ENCODE data around the gene RICTOR. TPM values are rescaled to one million over a fixed set of nuclear protein-coding genes. Genes with fewer than 3 reads are reported as not detected.

RICTOR gene
- total and polyA plus RNA-seq, 10 donors: 6.3 to 70.9 (median 58.5) TPM

DNA sequence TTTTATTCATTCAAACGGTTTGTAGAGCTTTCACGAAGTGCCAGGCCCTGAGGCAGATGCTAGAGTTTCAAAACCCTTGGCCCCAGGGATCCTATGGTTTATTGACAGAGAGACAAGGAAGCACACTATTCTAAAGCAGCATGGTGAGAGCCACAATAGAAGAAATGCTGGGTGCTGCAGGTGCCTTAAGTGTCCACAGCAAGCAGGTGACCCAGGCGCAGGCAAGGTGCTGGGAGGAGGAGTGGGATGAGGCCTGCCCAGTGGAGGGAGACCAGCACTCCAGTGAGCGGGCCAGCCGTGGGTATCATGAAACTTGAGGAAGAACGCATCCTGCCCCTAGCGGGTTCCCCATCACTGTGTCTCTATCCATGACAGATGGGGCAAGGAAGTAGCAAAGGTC lies 157.4 kb downstream of the RICTOR start:
- Histone ChIP-seq H3K27ac (no peak overlapping the region), H3K27me3 (replicated peaks in 1 of 7) (peaks cover 0 to 4% (median 0%) of the 10 kb centered on the region in 7 donors), H3K36me3 (peaks cover 0 to 49% (median 6%) of the 10 kb centered on the region in 6 donors), H3K4me3 (no peak overlapping the region), H3K9me3 (no peaks in the 10 kb centered on the region), H3K4me1 (no peaks in the 10 kb centered on the region)
- 73 to 88% (median 77%) methylated on average over 7 of the region's 7 CpGs for WGBS, 5 donors
- intact Hi-C loops (cut with DNase I; ENCODE audit: low total_unique reads): loop anchor here (10.0 kb wide), 1 partner anchor 82 kb away; no protein-coding TSS in a partner anchor
- TF ChIP-seq POLR2AphosphoS5 (IDR thresholded peaks at IDR 0.05): no peak
- TF ChIP-seq, protein P1, sequence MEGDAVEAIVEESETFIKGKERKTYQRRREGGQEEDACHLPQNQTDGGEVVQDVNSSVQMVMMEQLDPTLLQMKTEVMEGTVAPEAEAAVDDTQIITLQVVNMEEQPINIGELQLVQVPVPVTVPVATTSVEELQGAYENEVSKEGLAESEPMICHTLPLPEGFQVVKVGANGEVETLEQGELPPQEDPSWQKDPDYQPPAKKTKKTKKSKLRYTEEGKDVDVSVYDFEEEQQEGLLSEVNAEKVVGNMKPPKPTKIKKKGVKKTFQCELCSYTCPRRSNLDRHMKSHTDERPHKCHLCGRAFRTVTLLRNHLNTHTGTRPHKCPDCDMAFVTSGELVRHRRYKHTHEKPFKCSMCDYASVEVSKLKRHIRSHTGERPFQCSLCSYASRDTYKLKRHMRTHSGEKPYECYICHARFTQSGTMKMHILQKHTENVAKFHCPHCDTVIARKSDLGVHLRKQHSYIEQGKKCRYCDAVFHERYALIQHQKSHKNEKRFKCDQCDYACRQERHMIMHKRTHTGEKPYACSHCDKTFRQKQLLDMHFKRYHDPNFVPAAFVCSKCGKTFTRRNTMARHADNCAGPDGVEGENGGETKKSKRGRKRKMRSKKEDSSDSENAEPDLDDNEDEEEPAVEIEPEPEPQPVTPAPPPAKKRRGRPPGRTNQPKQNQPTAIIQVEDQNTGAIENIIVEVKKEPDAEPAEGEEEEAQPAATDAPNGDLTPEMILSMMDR (IDR thresholded peaks at IDR 0.05 in 8 of 11, conservative IDR thresholded peaks at IDR 0.05 in 3 of 11): no peak
- TF ChIP-seq POLR2A (IDR thresholded peaks at IDR 0.05): no peak
- DNase-seq: no peak

DNA sequence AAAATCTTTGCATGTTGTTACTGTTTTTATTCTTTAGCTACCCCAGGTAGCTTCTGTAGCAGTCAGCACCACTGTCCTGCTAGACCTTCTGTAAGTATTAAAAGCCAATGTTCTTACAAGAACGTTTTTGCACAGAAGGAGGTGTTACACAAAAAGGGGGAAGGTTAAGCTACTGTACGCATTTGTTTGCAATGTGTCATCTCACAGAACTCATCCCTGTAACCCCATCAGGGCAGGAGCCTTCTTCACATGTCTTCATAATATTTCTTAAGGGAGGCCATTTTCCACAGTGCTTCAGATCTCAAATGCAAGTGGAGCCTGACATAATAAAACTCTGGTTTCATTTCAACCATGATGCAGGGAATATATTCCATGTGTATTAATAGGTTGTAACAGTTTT lies 160.5 kb downstream of the RICTOR start:
- Histone ChIP-seq H3K9me3 (peaks cover 0 to 19% (median 10%) of the 10 kb centered on the region in 8 donors), H3K36me3 (peaks cover 0 to 28% (median 6%) of the 10 kb centered on the region in 6 donors), H3K4me3 (no peak overlapping the region), H3K27ac (no peak overlapping the region), H3K27me3 (replicated peaks in 1 of 7) (peaks cover 0 to 9% (median 0%) of the 10 kb centered on the region in 7 donors), H3K4me1 (no peaks in the 10 kb centered on the region)
- intact Hi-C loops (cut with DNase I; ENCODE audit: low total_unique reads): loop anchor here (10.0 kb wide), 1 partner anchor 79 kb away; no protein-coding TSS in a partner anchor
- DNase-seq: no peak
- TF ChIP-seq, protein P1 (IDR thresholded peaks at IDR 0.05 in 8 of 11, conservative IDR thresholded peaks at IDR 0.05 in 3 of 11): no peak
- TF ChIP-seq POLR2A (IDR thresholded peaks at IDR 0.05): no peak
- TF ChIP-seq POLR2AphosphoS5 (IDR thresholded peaks at IDR 0.05): no peak
- WGBS, 5 donors: 63 to 86% (median 83%) methylated on average over 2 of the region's 2 CpGs

DNA sequence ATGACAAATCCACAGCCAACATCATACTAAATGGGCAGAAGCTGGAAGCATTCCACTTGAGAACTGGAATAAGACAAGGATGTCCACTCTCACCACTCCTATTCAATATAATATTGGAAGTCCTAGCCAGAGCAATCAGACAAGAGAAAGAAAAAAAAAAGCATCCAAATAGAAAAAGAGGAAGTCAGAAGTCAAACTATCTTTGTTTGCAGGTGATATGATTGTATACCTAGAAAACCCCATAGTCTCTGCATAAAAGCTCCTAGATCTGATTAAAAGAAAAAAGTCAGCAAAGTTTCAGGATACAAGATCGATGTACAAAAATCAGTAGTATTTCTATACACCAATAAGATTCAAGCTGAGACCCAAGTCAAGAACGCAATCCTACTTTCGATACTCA lies 162.3 kb downstream of the RICTOR start:
- intact Hi-C loops (cut with DNase I; ENCODE audit: low total_unique reads): loop anchor here (10.0 kb wide), 1 partner anchor 77 kb away; no protein-coding TSS in a partner anchor
- TF ChIP-seq POLR2AphosphoS5 (IDR thresholded peaks at IDR 0.05): no peak
- TF ChIP-seq, protein P1 (IDR thresholded peaks at IDR 0.05 in 8 of 11, conservative IDR thresholded peaks at IDR 0.05 in 3 of 11): no peak

DNA sequence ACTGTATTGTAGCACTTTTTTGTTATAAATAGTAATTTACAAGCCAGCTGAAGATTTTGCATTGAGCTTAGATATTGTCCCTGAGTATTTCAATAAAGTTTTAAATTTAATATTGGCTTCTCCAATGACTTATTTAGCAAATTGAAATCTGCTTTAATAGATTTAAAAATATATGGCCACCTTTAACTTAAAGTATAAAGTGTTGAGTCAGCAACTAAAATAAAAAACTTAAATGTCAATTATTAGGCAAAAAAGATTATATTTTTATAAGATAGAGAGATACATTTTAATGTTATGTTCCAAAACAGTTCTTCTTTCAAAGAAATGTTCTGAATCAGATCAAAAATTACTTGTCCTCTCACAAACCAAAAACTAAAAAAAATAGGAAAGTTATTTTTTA lies 167.7 kb downstream of the RICTOR start:
- Histone ChIP-seq H3K4me1 (no peaks in the 10 kb centered on the region), H3K36me3 (peaks cover 0 to 70% (median 12%) of the 10 kb centered on the region in 6 donors), H3K4me3 (no peak overlapping the region), H3K27me3 (replicated peaks in 1 of 7) (peaks cover 0 to 17% (median 0%) of the 10 kb centered on the region in 7 donors), H3K27ac (no peak overlapping the region), H3K9me3 (peaks cover 0 to 25% (median 13%) of the 10 kb centered on the region in 8 donors)
- no peak for DNase-seq
- intact Hi-C loops (cut with DNase I; ENCODE audit: low total_unique reads): no loop called here
- TF ChIP-seq POLR2A (IDR thresholded peaks at IDR 0.05) (no peak), POLR2AphosphoS5 (IDR thresholded peaks at IDR 0.05) (no peak)
- TF ChIP-seq, protein P1 (IDR thresholded peaks at IDR 0.05 in 8 of 11, conservative IDR thresholded peaks at IDR 0.05 in 3 of 11): no peak

More for the DNA sequence above, 162.3 kb downstream of the RICTOR start:
- Histone ChIP-seq H3K4me1 (no peaks in the 10 kb centered on the region), H3K4me3 (no peak overlapping the region), H3K27ac (no peak overlapping the region), H3K9me3 (peaks cover 0 to 19% (median 10%) of the 10 kb centered on the region in 8 donors), H3K27me3 (replicated peaks in 1 of 7) (peaks cover 0 to 17% (median 0%) of the 10 kb centered on the region in 7 donors), H3K36me3 (peaks cover 0 to 28% (median 4%) of the 10 kb centered on the region in 6 donors)
- no peak for DNase-seq
- 96 to 99% (median 98%) methylated on average over 3 of the region's 3 CpGs for WGBS, 5 donors

All from spleen (tissue), 11 donors.